HG03175 (cell line): Measurements from ENCODE around the gene TRAM1L1.

Source experiments
- ATAC-seq: cut with Tn5 transposase; IDR thresholded peaks from one replicate; pipeline ENCODE4 v1.9.1; 2021; ENCODE audit warnings: mild to moderate bottlenecking, moderate library complexity; ENCODE audit not compliant: unreplicated experiment

Gene TRAM1L1

GRCh38 chr4:117084866-117085701 is at the start of gene TRAM1L1:
Gene TRAM1L1, minus strand, starts transcription at chr4:117085576. Its CDS starts 183 bp downstream, at chr4:117085393.
- no peak for ATAC-seq

DNA sequence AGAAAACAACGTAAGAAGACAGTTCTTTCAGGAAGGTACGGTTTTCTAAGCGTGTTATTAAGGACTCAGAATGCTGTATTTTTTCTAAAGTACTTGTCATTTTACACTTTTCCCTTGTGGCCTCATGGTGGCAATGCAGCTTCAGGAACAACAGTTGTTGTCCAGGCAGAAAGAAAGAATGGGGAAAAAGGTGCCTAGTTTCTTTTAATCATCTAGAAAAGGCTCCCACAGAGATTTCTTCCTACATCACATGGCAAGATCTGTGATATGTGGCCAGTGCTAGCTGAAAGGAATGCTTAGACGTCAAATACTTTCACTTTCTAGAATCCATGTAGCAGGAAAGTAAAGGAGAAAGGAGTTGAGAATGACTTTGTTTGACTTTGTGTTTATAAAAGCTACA is 49.0 kb upstream of the TRAM1L1 start:
- no peak for ATAC-seq

DNA sequence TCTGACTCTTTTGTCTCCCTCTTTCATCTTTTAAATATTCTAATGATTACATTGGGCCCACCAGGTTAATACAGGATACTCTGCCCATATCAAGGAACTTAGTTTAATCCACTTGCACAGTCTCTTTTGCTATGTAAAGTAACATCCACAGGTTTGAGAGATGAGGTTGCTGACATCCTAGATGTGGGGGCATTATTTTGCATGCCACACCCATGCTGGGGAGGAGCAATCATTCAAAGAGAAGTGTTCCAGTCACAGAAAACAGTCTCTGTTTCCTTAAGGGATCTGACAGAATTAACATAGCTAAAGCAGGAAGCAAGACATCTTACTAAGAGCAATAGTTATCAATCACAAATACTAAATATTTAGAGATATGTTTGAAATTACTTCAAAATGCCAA is 11.5 kb upstream of the TRAM1L1 start:
- no peak for ATAC-seq

GRCh38 chr4:117096462-117096861 is 11.1 kb upstream of the TRAM1L1 start:
- no peak for ATAC-seq

DNA sequence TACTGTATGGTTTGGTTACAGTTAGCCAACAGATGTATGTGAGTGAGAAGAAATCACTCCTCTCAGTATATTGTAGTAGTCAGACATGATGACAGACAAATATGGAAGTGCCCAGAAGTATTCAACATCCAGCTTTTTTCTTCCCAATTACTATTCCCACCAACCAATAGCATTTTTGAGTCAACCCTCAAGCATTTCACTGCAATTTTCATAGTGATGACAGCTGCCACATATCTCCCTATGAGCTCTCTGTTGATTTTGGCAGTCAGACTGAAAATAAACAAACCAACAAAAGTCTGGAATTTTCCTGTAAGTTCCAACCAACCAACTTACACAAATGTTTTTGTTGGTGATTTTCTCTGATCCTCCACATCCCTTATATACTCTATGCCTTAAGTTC is 8.2 kb upstream of the TRAM1L1 start:
- no peak for ATAC-seq

DNA sequence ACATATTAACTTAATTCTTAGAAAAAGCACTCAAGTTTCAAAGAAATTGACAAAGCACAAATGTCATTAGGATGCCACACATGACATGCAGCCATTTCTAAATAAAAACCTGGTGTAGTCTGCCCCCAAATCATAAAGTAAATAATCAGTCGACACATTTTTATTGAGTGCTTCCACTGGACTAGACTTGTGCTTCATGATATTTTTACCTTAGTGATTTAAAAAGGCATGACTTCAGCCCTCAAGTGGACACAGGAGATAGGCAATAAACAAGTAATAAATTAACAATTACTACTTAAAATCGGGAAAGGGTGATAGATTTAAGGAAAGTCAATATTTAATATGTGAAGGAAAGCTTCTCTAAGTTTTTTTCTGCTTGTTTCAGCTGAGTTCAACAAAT is 7.6 kb downstream of the TRAM1L1 start:
- ATAC-seq = no peak

GRCh38 chr4:117068120-117068519 is 17.3 kb downstream of the TRAM1L1 start:
- ATAC-seq = no peak

DNA sequence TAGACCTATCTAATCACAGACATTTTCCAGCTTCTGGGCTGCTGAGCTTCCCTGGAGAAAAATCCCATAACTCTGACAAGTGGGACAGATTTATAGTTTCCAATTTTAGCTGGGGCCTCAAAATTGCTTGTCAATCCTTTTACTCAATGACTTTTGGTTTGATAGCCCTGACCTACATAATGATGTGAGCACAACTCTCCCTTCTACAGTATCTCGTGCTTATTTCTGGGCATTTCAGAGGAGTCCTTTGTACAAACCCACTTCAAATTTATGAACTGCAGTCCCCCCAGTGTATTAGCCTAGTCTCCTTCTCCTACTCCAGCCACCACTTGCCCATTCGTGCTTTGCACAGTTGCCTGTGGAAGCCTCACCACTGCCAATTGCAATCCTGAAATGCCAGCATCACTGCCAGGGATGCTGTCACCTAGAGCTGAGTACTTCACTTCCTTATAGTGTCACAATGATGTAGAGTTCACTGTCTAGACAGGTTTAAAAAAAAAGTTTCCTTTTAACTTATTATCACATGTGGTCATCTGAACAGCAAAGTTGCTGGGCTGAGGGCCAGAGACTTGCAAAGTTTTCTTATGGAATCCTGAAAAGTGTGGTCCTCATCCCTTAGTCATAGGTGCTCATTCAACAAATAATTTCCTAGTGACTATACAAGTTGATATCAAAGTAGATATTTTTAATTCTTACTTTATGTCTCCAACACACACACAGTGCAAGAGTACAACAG is 21.2 kb downstream of the TRAM1L1 start:
- no peak for ATAC-seq

- no peak for ATAC-seq
Measured at GRCh38 chr4:117042962-117043361, 42.4 kb downstream of the TRAM1L1 start.
